Endothelial cell of umbilical vein (primary cell): Measurements from ENCODE around the gene TMEM181.
"Not testable (repeated sequence)": the region's sequence is repeated elsewhere in the genome, so short reads cannot be mapped to it uniquely, and the experiment has no call there.

Experiments
- CTCF ChIP-seq, 2 donors: IDR thresholded peaks; 1 replicate in 1 of 2; 2 replicates in 1 of 2; pipeline ENCODE4 v1.5.1; 2011; ENCODE audit warnings: low read length in 2 of 2, mild to moderate bottlenecking in 2 of 2, moderate library complexity in 2 of 2, control low read depth in 1 of 2, inconsistent platforms in 1 of 2, low read depth in 1 of 2; ENCODE audit not compliant: insufficient read depth in 1 of 2; ENCODE audit errors: extremely low read depth in 1 of 2
- EZH2 ChIP-seq: IDR thresholded peaks from 2 replicates; pipeline ENCODE4 v1.6.1; 2012; ENCODE audit warnings: borderline replicate concordance, low read depth, mild to moderate bottlenecking, moderate library complexity, low read length, inconsistent platforms; ENCODE audit not compliant: severe bottlenecking
- GATA2 ChIP-seq: IDR thresholded peaks from 2 replicates; pipeline ENCODE4 v1.7.0; 2011; ENCODE audit warnings: low read depth, mild to moderate bottlenecking, moderate library complexity, mixed read lengths, low read length; ENCODE audit not compliant: insufficient read length, insufficient read depth
- MAX ChIP-seq: IDR thresholded peaks from 2 replicates; pipeline ENCODE4 v1.6.1; 2011; ENCODE audit not compliant: insufficient read depth, insufficient read length
- MYC ChIP-seq: IDR thresholded peaks from one replicate; pipeline ENCODE4 v1.6.1; 2011; ENCODE audit warnings: mild to moderate bottlenecking, low read depth, low read length
- POLR2A ChIP-seq: IDR thresholded peaks from 2 replicates; pipeline ENCODE4 v1.6.1; 2012; ENCODE audit warnings: low read depth, mild to moderate bottlenecking, control low read depth, low read length
- POLR2AphosphoS5 ChIP-seq: IDR thresholded peaks from 2 replicates; pipeline ENCODE4 v1.6.1; 2012; ENCODE audit warnings: low read depth, mild to moderate bottlenecking, control low read depth, low read length, moderate library complexity; ENCODE audit not compliant: insufficient read depth

- not testable (repeated sequence) for TF ChIP-seq POLR2AphosphoS5; POLR2A; CTCF (IDR thresholded peaks at IDR 0.05; ENCODE audit: extremely low read depth in 1 of 2, insufficient read depth in 1 of 2, low read depth in 1 of 2, low read length in 2 of 2); MYC; MAX; EZH2; GATA2
Measured at GRCh38 chr6:158677094-158677493, 117.2 kb downstream of the TMEM181 start.
